GM12875 (cell line): ENCODE data around the gene SLC17A2.

ENCODE experiments used
- H3K4me3 ChIP-seq: one replicate; pipeline ENCODE4 v1.5.1; 2011; ENCODE audit warnings: low read depth, low read length, control low read depth
- TF ChIP-seq, protein P1 (sequence below): IDR thresholded peaks from 2 replicates; pipeline ENCODE4 v1.5.1; 2011; ENCODE audit warnings: low read depth, mild to moderate bottlenecking, control low read depth, inconsistent platforms, low read length, moderate library complexity, borderline replicate concordance; ENCODE audit not compliant: insufficient read depth

SLC17A2 gene

DNA sequence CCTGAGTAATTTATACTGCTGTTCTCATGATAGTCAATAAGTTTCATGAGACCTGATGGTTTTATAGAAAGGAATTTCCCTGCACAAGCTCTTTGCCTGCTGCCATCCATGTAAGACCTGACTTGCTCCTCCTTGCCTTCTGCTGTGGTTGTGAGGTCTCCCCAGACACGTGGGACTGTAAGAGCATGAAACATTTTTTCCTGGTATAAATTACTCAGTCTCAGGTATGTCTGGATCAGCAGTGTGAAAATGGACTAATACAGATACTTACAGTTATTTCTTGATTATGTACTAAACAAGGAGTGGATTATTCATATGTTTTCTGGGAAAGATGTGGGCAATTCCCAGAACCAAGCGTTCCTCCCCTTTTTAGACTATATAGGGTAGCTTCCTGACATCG lies 30.2 kb upstream of the SLC17A2 start:
- TF ChIP-seq, protein P1, sequence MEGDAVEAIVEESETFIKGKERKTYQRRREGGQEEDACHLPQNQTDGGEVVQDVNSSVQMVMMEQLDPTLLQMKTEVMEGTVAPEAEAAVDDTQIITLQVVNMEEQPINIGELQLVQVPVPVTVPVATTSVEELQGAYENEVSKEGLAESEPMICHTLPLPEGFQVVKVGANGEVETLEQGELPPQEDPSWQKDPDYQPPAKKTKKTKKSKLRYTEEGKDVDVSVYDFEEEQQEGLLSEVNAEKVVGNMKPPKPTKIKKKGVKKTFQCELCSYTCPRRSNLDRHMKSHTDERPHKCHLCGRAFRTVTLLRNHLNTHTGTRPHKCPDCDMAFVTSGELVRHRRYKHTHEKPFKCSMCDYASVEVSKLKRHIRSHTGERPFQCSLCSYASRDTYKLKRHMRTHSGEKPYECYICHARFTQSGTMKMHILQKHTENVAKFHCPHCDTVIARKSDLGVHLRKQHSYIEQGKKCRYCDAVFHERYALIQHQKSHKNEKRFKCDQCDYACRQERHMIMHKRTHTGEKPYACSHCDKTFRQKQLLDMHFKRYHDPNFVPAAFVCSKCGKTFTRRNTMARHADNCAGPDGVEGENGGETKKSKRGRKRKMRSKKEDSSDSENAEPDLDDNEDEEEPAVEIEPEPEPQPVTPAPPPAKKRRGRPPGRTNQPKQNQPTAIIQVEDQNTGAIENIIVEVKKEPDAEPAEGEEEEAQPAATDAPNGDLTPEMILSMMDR, result no peak
- no peak overlapping the region for H3K4me3 ChIP-seq

DNA sequence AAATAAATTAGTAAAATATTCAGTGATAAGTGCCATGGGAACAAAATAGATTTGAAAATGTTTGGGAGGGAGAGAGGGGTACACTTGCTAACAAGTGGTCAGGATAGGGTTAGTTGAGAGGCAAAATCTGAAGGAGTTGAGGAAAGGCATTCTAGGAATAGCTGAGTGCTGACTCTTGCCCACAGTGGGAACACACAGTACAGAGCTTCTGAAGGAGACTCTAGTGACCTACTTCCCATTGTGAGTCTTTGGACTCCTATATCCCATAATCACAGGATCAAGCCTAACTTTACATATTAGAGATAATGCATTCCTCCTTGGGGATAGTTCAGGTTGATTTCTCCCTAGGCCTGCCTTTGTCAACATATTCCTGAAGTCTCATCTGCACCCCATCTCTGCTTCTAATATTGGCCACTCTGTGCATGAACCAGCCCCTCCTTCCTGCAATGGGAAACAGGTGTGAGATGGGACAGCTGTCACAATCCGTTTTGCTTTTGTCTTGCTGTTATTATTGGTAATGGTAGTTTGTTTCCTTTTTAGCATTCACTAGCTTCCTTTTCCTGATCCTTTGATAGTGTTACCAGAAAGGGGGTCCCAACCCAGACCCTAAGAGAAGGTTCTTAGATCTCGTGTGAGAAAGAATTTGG lies 29.5 kb upstream of the SLC17A2 start:
- H3K4me3 ChIP-seq, result no peak overlapping the region
- TF ChIP-seq, protein P1, result no peak

DNA sequence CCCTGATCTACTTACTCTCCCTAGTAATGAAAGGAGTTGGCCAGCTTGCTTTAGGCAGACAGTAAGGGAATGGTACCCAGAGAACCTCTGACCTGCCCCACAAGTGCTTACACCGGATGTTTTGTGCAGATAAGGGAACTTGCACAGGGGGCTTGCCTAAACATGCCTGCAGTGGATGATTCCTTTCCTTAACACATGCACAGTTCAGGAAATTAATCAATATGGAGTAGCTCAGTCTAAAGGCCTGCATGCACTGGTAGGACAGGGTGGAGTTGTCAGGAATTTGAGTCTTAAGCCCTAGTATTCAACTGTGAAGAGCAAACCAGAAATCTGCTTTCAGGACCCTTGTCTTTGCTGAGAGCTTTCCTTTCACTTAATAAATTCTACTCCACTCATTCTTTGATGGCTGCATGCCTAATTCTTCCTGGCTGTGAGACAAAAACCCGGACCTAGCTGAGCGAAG lies 28.2 kb upstream of the SLC17A2 start:
- no peak overlapping the region for H3K4me3 ChIP-seq
- TF ChIP-seq, protein P1, result no peak

DNA sequence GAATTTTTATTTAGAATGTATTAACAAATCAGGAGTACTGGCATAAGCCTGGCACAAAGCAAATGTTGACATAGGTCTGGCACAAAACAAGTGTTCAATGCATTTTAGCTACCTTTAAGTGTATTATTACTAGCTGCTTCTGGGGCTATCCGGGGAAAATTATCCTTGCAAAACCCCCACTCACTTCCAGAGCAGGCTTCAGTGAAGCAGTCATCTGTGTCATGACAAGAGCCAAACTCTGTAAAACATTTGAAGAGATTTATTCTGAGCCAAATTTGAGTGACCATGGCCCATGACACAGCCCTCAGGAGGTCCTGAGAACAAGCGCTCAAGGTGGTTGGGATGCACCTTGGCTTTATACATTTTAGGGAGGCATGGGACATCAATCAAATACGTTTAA lies 25.7 kb upstream of the SLC17A2 start:
- TF ChIP-seq, protein P1, result no peak
- H3K4me3 ChIP-seq, result no peak overlapping the region

DNA sequence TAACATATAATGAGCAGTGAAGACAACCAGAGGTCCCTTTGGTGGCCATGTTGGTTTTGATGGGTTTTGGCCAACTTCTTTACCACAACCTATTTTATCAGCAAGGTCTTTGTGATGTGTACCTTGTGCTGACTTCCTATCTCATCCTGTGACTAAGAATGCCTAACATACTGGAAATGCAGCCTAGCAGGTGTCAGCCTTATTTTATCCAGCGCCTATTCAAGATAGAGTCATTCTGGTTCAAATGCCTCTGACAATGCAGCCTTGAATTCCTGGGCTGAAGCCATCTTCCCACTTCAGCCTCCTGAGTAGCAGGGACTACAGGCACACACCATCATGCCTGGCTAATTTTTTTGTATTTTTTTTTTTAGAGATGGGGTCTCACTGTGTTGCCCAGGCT lies 24.3 kb upstream of the SLC17A2 start:
- TF ChIP-seq, protein P1, result no peak

DNA sequence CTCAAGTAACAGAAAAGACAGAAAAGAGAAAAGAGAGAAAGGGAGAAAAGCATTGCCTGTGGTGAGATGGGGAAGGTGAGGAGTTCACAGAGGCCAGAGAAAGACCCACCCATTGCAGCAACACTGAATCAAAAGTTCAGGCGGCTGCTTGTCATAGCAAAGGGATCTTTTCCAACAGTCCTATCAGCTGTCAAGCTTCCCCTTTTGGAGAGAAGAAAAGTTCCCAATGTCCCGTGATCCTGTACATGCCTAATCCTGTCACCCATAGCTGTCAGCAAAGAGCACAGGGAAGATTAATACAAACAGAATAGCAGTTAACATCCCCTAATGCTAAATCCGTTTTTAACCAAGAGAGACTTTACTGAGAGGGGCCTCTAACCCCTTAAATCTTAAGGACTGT lies 23.2 kb upstream of the SLC17A2 start:
- H3K4me3 ChIP-seq, result no peak overlapping the region
- TF ChIP-seq, protein P1, result no peak

More for the DNA sequence above, 24.3 kb upstream of the SLC17A2 start:
- H3K4me3 ChIP-seq, result no peak overlapping the region

DNA sequence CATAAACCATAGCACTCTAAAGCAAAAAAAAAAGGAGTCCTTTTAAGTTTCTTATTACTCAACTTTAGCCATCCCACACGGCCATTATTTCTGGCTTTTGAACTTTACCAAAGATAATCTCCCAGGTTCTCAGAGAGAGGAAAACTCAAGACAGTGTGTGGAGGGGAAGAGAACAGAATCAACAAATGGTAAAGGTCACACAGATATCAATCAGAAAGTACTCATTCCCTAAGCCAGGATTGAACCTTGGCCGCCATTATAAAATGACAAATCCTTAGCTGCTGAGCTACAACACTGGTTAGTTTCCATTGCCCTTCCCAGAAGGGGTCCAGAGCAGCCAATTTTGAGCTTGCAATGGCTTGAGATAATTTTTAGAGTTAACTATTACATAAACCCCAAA lies 22.0 kb upstream of the SLC17A2 start:
- no peak overlapping the region for H3K4me3 ChIP-seq
- TF ChIP-seq, protein P1, result no peak
